GM21381 (cell line): ENCODE data around the gene CD244.
"Not testable (repeated sequence)": the region's sequence is repeated elsewhere in the genome, so short reads cannot be mapped to it uniquely, and the experiment has no call there.

Experiments used
- ATAC-seq: cut with Tn5 transposase; IDR thresholded peaks from one replicate; pipeline ENCODE4 v1.9.1; 2021; ENCODE audit warnings: mild to moderate bottlenecking, moderate library complexity; ENCODE audit not compliant: unreplicated experiment

The CD244 gene

GRCh38 chr1:160880216-160880615 lies 17.5 kb upstream of the CD244 start:
- ATAC-seq, result no peak

GRCh38 chr1:160879056-160879455 lies 16.4 kb upstream of the CD244 start:
- no peak for ATAC-seq

- ATAC-seq, result no peak
Measured at GRCh38 chr1:160877221-160877620, 14.5 kb upstream of the CD244 start.

- no peak for ATAC-seq
Measured at GRCh38 chr1:160876311-160876710, 13.6 kb upstream of the CD244 start.

- not testable (repeated sequence) for ATAC-seq
Measured at GRCh38 chr1:160875591-160875990, 12.9 kb upstream of the CD244 start.

GRCh38 chr1:160874935-160875334 lies 12.2 kb upstream of the CD244 start:
- no peak for ATAC-seq

GRCh38 chr1:160868141-160868540 lies 5.5 kb upstream of the CD244 start:
- no peak for ATAC-seq

- ATAC-seq, result not testable (repeated sequence)
Measured at GRCh38 chr1:160867651-160868050, 5.0 kb upstream of the CD244 start.

- ATAC-seq, result no peak
Measured at GRCh38 chr1:160866695-160867260, 4.1 kb upstream of the CD244 start.

GRCh38 chr1:160866001-160866694 lies 3.5 kb upstream of the CD244 start:
- ATAC-seq, result no peak

- no peak for ATAC-seq
Measured at GRCh38 chr1:160865337-160865736, 2.6 kb upstream of the CD244 start.

GRCh38 chr1:160864173-160864572 lies 1.5 kb upstream of the CD244 start:
- no peak for ATAC-seq

GRCh38 chr1:160863774-160864131 lies 1.1 kb upstream of the CD244 start:
- ATAC-seq, result no peak

- no peak for ATAC-seq
Measured at GRCh38 chr1:160863061-160863773, 530 bp upstream of the CD244 start.

- no peak for ATAC-seq
Measured at GRCh38 chr1:160860840-160861505, 1.7 kb downstream of the CD244 start.

- ATAC-seq, result no peak
Measured at GRCh38 chr1:160859166-160859565, 3.5 kb downstream of the CD244 start.

GRCh38 chr1:160858507-160858906 lies 4.2 kb downstream of the CD244 start:
- no peak for ATAC-seq

- ATAC-seq, result no peak
Measured at GRCh38 chr1:160858097-160858496, 4.6 kb downstream of the CD244 start.

- ATAC-seq, result peak; percentile 80
Measured at GRCh38 chr1:160855181-160855981, 7.3 kb downstream of the CD244 start.

- ATAC-seq, result no peak
Measured at GRCh38 chr1:160853754-160854153, 8.9 kb downstream of the CD244 start.

- no peak for ATAC-seq
Measured at GRCh38 chr1:160853014-160853413, 9.7 kb downstream of the CD244 start.
